Measurements from ENCODE around the gene HCAR1.

GRCh38 chr12:122722387-122722786, 8.3 kb downstream of the HCAR1 start:
- TF ChIP-seq ZBTB17 (tag by site-specific recombination; IDR thresholded peaks at IDR 0.05) (no peak), OVOL3 (tag by site-specific recombination; IDR thresholded peaks at IDR 0.05) (no peak), ZNF785 (tag by site-specific recombination; IDR thresholded peaks at IDR 0.05) (no peak), TCF7L2 (IDR thresholded peaks at IDR 0.05; ENCODE audit: borderline replicate concordance, low read depth, low read length) (no peak)
- TF ChIP-seq, protein P1, sequence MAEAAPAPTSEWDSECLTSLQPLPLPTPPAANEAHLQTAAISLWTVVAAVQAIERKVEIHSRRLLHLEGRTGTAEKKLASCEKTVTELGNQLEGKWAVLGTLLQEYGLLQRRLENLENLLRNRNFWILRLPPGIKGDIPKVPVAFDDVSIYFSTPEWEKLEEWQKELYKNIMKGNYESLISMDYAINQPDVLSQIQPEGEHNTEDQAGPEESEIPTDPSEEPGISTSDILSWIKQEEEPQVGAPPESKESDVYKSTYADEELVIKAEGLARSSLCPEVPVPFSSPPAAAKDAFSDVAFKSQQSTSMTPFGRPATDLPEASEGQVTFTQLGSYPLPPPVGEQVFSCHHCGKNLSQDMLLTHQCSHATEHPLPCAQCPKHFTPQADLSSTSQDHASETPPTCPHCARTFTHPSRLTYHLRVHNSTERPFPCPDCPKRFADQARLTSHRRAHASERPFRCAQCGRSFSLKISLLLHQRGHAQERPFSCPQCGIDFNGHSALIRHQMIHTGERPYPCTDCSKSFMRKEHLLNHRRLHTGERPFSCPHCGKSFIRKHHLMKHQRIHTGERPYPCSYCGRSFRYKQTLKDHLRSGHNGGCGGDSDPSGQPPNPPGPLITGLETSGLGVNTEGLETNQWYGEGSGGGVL (tag by site-specific recombination; IDR thresholded peaks at IDR 0.05) = no peak

Data from HEK293 (cell line).